ENCODE data around the gene MIDN. TPM values are rescaled to one million over a fixed set of nuclear protein-coding genes. Genes with fewer than 3 reads are reported as not detected.
"Not testable (repeated sequence)": the region's sequence is repeated elsewhere in the genome, so short reads cannot be mapped to it uniquely, and the experiment has no call there.

MIDN gene
- total RNA-seq = 10 to 100 TPM; 58.0 to 65.7 TPM

DNA sequence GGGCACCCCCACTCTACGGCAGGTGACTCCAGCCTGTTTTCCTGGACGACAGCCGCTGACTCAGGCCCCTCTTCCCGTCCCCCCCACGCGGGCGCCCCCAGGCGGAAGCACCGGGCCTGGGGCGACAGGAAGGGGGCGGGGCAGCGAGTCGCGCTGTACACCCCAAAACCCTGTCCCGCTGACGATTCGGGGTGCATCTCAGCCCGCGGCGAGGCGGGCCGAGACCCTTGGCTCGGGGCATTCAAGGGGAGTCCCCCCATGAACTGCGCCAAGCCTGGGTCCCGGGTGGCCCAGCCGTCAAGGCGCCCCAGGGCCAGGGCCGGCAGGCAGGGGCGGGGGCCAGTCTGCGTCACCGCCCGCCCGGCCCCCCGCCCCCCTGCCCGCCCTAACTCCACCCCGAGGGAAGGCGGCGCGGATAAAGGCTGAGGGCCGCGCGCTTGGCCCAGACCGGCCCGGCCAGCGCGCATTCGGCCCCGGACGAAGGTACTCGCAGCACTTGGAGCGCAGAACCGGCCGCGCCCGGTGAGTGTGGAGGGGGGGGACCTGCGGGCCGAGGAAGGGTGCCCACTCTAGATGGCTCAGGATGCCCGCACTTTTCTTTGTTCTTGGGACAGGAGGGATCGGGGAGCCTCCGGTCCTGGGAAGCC is at the start of gene MIDN:
Gene MIDN, plus strand, starts transcription at position 445 of the 647 bp plus-strand sequence. CDS start 1,714 bp downstream, outside the sequence.
- Mint-ChIP-seq H3K27ac (peak within 1 kb of the TSS; percentile 87), H3K4me3 (peak within 1 kb of the TSS; percentile 73), H3K9me3 (no peaks in the 10 kb centered on the region), H3K36me3 (ENCODE audit: low read depth) (peaks cover 17% of the 10 kb centered on the region), H3K27me3 (no peaks in the 10 kb centered on the region), H3K4me1 (peaks cover 11% of the 10 kb centered on the region)
- ChIA-PET POLR2A (no interaction called here), CTCF (interaction anchor here (1.0 kb wide), 4 partner anchors 12 to 21 kb away, joined by 3 to 13 read pairs (median 6); partner anchors contain the start of gene CIRBP)
- peak; percentile 71 for DNase-seq

DNA sequence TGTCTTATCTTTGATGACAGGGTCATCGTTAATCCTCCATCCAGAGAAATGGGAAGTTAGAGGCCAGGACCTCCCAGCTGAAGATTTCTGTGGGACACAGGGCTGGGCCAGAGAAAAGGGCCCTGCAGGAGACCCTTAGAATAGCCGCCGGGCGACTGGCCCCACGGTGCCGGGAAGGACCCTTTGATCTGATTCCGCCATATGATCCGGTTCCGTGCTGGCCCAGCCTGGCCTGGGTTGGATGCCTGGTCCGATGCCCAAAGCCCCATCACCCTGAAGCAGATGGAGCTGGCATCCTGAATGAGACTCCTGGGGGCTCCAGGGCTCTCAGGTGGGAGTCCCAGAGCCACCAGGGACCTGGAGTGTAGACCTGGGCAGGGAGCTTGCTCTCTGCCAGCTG is 48.9 kb upstream of the MIDN start:
- CTCF ChIA-PET = interaction anchor here (0.6 to 1.4 kb wide), 3 partner anchors 98 to 401 kb away, joined by 3 to 4 read pairs (median 3); no protein-coding TSS in a partner anchor

DNA sequence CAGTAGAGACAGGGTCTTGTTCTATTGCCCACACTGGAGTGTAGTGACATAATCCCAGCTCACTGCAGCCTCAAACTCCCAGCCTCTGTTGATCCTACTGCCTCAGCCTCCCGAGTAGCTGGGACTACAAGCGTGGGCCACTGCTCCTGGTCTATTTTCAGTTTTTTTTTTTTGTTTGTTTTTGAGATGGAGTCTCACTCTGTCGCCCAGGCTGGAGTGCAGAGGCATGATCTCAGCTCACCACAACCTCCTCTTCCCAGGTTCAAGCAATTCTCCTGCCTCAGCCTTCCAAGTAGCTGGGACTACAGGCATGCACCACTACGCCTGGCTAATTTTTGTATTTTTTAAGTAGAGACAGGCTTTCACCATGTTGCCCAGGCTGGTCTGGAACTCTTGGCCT is 47.8 kb upstream of the MIDN start:
- H3K4me3 Mint-ChIP-seq; H3K27me3 Mint-ChIP-seq; DNase-seq; POLR2A ChIA-PET; H3K36me3 Mint-ChIP-seq (ENCODE audit: low read depth); H3K27ac Mint-ChIP-seq; H3K9me3 Mint-ChIP-seq: not testable (repeated sequence)
- CTCF ChIA-PET = interaction anchor here (0.9 to 1.4 kb wide), 2 partner anchors 13 to 170 kb away, joined by 3 to 4 read pairs; no protein-coding TSS in a partner anchor
- peaks cover 16% of the 10 kb centered on the region for H3K4me1 Mint-ChIP-seq

More for the DNA sequence above, 48.9 kb upstream of the MIDN start:
- Mint-ChIP-seq H3K9me3 (no peaks in the 10 kb centered on the region), H3K4me3 (no peak overlapping the region), H3K36me3 (ENCODE audit: low read depth) (no peaks in the 10 kb centered on the region), H3K4me1 (peaks cover 14% of the 10 kb centered on the region), H3K27me3 (no peaks in the 10 kb centered on the region), H3K27ac (no peak overlapping the region)
- DNase-seq = no peak
- POLR2A ChIA-PET = no interaction called here

DNA sequence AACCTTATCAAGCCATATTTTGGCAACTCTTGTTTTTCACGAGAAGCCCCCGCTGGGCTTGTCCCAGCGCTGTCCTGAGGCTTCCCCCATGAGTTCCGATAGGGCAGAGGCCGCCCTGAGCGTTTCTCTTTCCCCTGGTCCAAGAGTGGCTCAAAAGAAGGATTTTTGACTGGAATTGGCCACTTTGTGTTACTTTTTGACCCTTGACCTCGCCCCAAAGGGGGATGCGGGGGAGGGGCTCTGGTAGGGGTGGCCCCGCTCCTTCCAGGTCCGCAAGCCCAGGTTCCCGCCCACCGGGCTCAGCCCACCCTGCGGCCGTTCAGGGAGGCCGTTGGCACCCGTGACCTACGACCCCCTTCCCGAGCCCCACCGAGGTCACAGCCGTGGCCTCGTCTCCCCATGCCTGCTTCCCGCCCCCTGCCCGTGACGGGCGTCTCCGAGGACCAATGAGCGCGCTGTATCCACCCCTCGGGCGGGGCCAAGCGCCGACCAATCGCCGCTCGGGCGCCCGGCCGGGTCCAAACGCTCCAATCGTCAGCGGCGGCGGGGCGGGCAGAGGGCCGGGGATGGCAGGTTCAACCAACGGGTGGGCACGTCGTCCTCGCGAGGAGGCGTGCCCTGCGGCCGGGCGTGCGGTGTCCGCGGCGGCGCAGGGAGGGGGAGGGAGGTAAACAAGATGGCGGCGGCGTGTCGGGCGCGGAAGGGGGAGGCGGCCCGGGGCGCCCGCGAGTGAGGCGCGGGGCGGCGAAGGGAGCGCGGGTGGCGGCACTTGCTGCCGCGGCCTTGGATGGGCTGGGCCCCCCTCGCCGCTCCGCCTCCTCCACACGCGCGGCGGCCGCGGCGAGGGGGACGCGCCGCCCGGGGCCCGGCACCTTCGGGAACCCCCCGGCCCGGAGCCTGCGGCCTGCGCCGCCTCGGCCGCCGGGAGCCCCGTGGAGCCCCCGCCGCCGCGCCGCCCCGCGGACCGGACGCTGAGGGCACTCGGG is 43.0 kb upstream of the MIDN start, which contains the start of gene STK11:
Gene STK11, plus strand, starts transcription at position 665 of the 986 bp plus-strand sequence. CDS start 1,136 bp downstream, outside the sequence.
- ChIA-PET POLR2A (no interaction called here), CTCF (interaction anchor here (1.7 kb wide), 1 partner anchor 9 kb away, joined by 5 read pairs; no protein-coding TSS in a partner anchor)
- Mint-ChIP-seq H3K4me3 (peak within 1 kb of the TSS; percentile 97), H3K4me1 (peaks cover 30% of the 10 kb centered on the region), H3K27me3 (no peaks in the 10 kb centered on the region), H3K9me3 (no peaks in the 10 kb centered on the region), H3K36me3 (ENCODE audit: low read depth) (peaks cover 22% of the 10 kb centered on the region), H3K27ac (peak within 1 kb of the TSS; percentile 89)
- DNase-seq = peak; percentile 99

DNA sequence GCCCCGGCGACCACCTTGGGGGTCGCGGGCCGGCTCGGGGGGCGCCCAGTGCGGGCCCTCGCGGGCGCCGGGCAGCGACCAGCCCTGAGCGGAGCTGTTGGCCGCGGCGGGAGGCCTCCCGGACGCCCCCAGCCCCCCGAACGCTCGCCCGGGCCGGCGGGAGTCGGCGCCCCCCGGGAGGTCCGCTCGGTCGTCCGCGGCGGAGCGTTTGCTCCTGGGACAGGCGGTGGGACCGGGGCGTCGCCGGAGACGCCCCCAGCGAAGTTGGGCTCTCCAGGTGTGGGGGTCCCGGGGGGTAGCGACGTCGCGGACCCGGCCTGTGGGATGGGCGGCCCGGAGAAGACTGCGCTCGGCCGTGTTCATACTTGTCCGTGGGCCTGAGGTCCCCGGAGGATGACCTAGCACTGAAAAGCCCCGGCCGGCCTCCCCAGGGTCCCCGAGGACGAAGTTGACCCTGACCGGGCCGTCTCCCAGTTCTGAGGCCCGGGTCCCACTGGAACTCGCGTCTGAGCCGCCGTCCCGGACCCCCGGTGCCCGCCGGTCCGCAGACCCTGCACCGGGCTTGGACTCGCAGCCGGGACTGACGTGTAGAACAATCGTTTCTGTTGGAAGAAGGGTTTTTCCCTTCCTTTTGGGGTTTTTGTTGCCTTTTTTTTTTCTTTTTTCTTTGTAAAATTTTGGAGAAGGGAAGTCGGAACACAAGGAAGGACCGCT is 42.1 kb upstream of the MIDN start:
- H3K4me3 Mint-ChIP-seq = peak overlapping the region; percentile 97
- peaks cover 34% of the 10 kb centered on the region for H3K4me1 Mint-ChIP-seq
- no peak for DNase-seq
- H3K27me3 Mint-ChIP-seq = no peaks in the 10 kb centered on the region
- H3K27ac Mint-ChIP-seq = peak overlapping the region; percentile 89
- H3K9me3 Mint-ChIP-seq = no peaks in the 10 kb centered on the region
- ChIA-PET CTCF (interaction anchor here (1.0 to 1.4 kb wide), 2 partner anchors 38 to 113 kb away, joined by 3 to 6 read pairs; no protein-coding TSS in a partner anchor), POLR2A (interaction anchor here (0.6 kb wide), 1 partner anchor 658 kb away, joined by 3 read pairs; no protein-coding TSS in a partner anchor)
- peaks cover 23% of the 10 kb centered on the region for H3K36me3 Mint-ChIP-seq (ENCODE audit: low read depth)

DNA sequence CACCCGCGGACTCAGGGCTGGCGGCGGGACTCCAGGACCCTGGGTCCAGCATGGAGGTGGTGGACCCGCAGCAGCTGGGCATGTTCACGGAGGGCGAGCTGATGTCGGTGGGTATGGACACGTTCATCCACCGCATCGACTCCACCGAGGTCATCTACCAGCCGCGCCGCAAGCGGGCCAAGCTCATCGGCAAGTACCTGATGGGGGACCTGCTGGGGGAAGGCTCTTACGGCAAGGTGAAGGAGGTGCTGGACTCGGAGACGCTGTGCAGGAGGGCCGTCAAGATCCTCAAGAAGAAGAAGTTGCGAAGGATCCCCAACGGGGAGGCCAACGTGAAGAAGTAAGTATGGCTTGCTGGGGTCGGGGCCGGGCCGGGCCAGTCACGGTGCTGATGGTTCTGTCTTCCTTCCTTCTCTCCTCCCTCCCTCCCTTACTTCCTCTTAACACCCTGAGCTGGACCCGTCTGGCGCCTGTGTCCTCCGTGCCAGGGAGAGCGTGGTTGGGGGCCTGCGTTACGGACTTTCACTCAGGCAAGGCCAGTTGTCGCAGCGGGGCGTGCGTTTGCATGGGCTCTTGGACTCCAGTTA is 41.4 kb upstream of the MIDN start:
- ChIA-PET POLR2A (interaction anchor here (0.6 kb wide), 1 partner anchor 658 kb away, joined by 3 read pairs; no protein-coding TSS in a partner anchor), CTCF (interaction anchor here (1.0 to 1.4 kb wide), 2 partner anchors 37 to 113 kb away, joined by 3 to 6 read pairs; no protein-coding TSS in a partner anchor)
- Mint-ChIP-seq H3K4me1 (peaks cover 39% of the 10 kb centered on the region), H3K4me3 (peak overlapping the region; percentile 97), H3K27ac (peak overlapping the region; percentile 89), H3K36me3 (ENCODE audit: low read depth) (peaks cover 26% of the 10 kb centered on the region), H3K9me3 (no peaks in the 10 kb centered on the region), H3K27me3 (no peaks in the 10 kb centered on the region)
- DNase-seq = peak; percentile 42

DNA sequence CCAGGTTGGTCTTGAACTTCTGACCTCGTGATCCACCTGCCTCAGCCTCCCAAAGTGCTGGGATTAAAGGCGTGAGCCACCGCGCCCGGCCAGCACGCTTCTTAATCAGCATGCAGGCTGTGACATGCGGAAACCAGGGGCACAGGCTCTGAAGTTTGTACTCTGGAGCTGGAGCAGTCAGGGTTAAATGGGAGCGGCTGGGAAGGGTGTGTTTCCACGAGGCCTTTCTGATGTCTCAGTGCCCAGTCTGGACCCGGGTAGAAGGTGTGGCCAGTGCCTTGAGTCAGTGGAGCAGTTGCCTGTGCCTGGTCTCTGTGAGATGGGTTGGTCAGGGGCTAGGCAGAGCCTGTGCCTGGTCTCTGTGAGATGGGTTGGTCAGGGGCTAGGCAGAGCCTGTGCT is 39.6 kb upstream of the MIDN start:
- H3K36me3 Mint-ChIP-seq (ENCODE audit: low read depth) = peaks cover 32% of the 10 kb centered on the region
- peaks cover 37% of the 10 kb centered on the region for H3K4me1 Mint-ChIP-seq

DNA sequence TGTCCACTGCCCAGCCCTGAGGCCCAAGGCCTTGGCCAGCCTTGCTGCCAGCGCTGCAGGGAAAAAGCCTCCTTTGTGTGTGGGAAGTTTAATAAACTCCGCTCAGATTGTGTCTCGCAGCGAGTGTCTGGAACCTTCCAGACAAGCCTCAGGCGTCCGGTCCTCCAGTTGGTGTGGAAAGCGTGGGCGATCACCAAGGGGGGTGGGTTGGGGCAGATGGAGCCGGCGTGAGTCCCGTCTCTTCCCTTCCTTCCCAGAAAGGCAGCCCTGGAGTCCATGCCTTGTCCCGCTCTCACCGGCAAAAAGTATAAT is 38.2 kb upstream of the MIDN start:
- Mint-ChIP-seq H3K9me3 (no peaks in the 10 kb centered on the region), H3K27ac (no peak overlapping the region), H3K4me3 (no peak overlapping the region), H3K27me3 (no peaks in the 10 kb centered on the region), H3K36me3 (ENCODE audit: low read depth) (peaks cover 33% of the 10 kb centered on the region), H3K4me1 (peaks cover 39% of the 10 kb centered on the region)
- ChIA-PET POLR2A (no interaction called here), CTCF (interaction anchor here (1.9 kb wide), 2 partner anchors 34 to 97 kb away, joined by 5 to 6 read pairs; no protein-coding TSS in a partner anchor)
- DNase-seq = no peak

More for the DNA sequence above, 39.6 kb upstream of the MIDN start:
- H3K27me3 Mint-ChIP-seq, H3K9me3 Mint-ChIP-seq, H3K27ac Mint-ChIP-seq, POLR2A ChIA-PET, DNase-seq: not testable (repeated sequence)
- peak overlapping the region; percentile 97 for H3K4me3 Mint-ChIP-seq
- CTCF ChIA-PET = interaction anchor here (1.9 kb wide), 1 partner anchor 36 kb away, joined by 6 read pairs; no protein-coding TSS in a partner anchor

DNA sequence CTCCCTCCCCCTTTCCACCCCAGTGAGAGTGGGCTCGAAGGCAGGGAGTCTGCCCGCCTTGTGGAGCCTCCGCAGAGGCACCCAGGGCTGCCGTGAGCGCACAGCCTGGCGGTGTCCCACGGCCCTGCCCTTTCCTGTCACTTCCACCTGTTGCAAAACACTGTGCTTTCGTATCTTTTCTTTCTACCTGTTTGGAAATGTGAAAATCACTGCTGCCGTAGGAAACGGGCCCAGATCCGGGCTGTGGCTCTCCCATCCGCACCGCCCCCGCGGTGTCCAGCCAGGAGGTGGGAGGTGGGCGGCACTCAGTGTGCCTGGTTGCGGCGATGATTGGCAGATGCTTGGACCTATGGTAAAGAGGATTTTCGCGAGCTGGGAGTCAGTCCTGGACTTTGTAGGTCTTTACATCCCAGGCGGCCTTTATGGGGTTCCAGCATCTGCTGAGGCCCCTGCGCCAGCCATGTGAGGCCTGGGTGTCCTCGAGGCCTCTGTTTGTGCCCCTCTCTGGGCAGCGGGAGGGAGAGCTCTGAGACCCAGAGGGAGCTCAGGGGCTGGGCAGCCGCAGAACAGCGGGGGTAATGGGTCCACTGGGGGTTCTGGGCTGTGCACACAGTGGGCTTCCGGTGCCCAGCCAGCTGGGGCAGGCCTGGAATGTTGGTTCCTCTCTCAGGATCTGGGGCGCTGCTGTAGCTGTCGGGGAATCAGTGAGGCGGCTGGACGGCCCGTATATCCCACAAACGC is 36.7 kb upstream of the MIDN start:
- DNase-seq = no peak
- Mint-ChIP-seq H3K27ac (peak overlapping the region; percentile 55), H3K4me1 (peaks cover 39% of the 10 kb centered on the region), H3K36me3 (ENCODE audit: low read depth) (peaks cover 32% of the 10 kb centered on the region), H3K4me3 (no peak overlapping the region), H3K9me3 (no peaks in the 10 kb centered on the region), H3K27me3 (no peaks in the 10 kb centered on the region)
- CTCF ChIA-PET = interaction anchor here (0.6 to 2.9 kb wide), 6 partner anchors 8 to 677 kb away, joined by 4 to 11 read pairs (median 5); no protein-coding TSS in a partner anchor
- POLR2A ChIA-PET = no interaction called here

DNA sequence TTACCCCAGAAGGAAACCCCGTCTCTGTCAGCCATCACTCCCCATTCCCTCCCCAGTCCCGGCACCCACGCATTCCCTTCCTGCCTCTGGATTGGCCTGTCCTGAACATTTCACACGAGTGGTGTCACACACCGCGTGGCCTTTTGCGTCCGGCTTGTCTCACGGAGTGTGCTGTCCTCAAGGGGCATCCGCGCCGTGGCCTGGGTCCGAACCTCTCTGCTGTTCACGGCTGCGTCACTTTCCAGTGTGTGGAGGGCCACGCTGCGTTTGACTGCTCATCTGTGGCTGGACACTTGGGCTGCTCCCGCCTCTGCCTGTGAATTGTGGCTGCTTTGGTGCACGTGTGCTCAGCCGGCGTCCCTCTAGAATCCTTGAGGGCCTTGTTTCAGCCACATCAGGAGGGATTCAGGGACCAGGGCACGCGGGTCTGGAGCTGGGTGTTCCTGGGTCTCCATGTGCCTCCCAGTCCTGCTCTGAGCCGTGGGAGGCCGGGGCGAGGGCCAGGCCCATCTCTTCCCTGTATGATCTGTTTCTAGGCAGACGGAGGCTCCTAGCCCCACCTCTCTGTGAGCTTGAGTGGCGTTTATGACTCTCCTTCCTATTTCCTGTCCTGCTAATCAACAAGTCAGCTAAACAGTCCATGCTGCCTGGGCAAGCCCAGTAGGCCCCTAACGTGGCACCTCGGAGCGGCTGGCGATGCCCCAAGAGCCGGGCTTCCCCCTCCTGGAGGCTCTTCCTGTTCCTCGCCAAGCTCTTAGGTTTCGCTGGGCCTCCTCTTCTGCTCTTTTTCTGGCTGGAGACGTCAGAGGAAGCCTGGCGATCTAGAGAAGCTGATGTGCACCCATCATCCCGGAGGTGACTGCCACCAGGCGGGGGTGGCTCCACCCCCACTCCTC is 34.7 kb upstream of the MIDN start:
- peak overlapping the region; percentile 96 for H3K27ac Mint-ChIP-seq
- H3K9me3 Mint-ChIP-seq = no peaks in the 10 kb centered on the region
- peak; percentile 63 for DNase-seq
- H3K4me1 Mint-ChIP-seq = peaks cover 41% of the 10 kb centered on the region
- ChIA-PET CTCF (interaction anchor here (0.6 to 2.9 kb wide), 9 partner anchors 9 to 806 kb away, joined by 3 to 11 read pairs (median 3); no protein-coding TSS in a partner anchor), POLR2A (interaction anchor here (0.6 to 0.8 kb wide), 2 partner anchors 25 to 55 kb away, joined by 3 to 4 read pairs; partner anchors contain the start of gene CIRBP)
- peaks cover 19% of the 10 kb centered on the region for H3K36me3 Mint-ChIP-seq (ENCODE audit: low read depth)
- no peaks in the 10 kb centered on the region for H3K27me3 Mint-ChIP-seq
- H3K4me3 Mint-ChIP-seq = peak overlapping the region; percentile 65
